GM12874 (cell line): ENCODE measurements around the gene WDR75.

Experiments used
- TF ChIP-seq, protein P1 (sequence below): IDR thresholded peaks from 2 replicates; pipeline ENCODE4 v1.5.1; 2011; ENCODE audit warnings: low read depth, mild to moderate bottlenecking, control low read depth, low read length, moderate library complexity; ENCODE audit not compliant: insufficient read depth

Gene WDR75

DNA sequence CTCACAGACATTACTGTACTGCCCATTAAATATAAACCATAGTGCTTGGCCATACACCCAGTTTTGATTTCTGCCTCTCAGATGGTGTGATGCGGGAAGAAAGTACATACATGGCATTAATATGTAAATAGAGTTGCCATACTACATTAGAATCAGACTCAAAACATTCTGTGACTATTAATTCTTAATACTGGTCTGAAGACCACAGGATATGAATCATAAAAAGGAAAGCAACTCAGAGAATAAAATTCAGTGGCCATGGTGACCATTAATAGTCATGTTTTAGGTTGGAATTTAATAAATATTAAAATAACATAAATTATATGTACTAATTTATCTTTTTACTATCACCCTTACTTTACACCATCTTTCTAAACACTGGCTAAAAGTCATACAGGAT lies 33.0 kb upstream of the WDR75 start:
- TF ChIP-seq, protein P1, sequence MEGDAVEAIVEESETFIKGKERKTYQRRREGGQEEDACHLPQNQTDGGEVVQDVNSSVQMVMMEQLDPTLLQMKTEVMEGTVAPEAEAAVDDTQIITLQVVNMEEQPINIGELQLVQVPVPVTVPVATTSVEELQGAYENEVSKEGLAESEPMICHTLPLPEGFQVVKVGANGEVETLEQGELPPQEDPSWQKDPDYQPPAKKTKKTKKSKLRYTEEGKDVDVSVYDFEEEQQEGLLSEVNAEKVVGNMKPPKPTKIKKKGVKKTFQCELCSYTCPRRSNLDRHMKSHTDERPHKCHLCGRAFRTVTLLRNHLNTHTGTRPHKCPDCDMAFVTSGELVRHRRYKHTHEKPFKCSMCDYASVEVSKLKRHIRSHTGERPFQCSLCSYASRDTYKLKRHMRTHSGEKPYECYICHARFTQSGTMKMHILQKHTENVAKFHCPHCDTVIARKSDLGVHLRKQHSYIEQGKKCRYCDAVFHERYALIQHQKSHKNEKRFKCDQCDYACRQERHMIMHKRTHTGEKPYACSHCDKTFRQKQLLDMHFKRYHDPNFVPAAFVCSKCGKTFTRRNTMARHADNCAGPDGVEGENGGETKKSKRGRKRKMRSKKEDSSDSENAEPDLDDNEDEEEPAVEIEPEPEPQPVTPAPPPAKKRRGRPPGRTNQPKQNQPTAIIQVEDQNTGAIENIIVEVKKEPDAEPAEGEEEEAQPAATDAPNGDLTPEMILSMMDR, result no peak

- TF ChIP-seq, protein P1, result no peak
Measured at GRCh38 chr2:189409131-189409530, 32.1 kb upstream of the WDR75 start.

DNA sequence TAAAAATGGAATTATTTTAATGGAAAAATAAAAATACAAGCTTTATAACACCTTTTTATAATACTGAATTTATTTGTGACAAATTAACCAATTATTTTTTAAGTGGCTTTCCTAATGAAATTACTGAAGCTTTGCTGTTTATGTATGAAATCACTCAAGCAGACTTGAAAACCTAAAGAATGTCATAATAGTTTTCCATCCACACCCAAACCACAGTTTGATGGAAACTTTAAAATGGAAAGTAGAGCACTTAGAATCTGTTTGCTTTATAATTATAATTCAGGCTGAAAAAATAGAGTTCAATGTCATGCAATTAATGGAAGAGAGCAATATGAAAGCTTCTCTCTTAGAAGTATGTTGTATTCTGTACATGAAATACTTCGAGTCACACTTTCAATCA lies 31.6 kb upstream of the WDR75 start:
- TF ChIP-seq, protein P1, result no peak

DNA sequence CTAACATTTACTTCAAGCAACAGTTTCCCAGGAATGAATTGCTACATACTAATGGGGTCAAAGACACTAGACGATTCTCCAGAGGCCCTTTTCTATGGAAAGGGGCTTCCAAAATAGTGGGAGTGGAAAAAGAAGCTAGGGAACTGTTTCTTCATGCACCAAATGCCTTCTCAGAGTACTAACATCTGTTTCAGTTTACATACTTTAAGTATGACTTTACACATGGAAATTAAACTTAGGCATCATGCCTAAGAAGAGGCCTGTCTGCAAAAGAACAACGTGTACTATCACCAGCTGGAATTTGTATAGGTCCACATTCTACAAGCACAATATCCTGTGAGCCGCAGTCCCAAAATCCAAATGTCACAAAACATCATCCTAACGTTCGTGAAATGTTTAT lies 29.4 kb upstream of the WDR75 start:
- TF ChIP-seq, protein P1, result no peak

DNA sequence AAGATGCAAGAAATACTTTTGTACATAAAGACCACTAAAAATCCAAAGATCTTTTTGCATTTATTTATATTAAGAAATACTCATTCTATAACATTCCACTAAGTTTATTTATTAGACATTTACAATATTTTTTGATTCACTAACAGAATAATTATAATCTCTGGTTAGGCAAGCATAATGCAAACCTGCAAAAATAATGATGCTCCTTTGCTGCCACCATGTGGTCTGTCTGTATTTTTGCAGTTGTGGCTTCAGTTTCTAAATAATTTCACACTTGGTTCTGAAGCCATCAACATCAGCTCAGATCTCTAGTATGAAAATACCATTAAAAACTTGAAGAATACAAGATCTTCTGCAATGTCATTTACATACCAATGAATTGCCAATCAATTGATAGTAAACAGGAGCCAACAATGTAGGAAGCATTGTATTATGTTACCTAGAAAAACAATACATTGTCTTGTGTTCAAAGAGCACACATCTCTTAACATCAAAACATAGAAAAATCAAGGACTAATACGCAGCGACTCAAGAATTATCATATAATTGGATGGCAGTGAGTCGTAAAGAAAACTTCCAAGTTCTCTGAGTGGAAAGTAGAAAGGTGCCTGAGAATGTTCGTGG lies 28.8 kb upstream of the WDR75 start:
- TF ChIP-seq, protein P1, result peak; percentile 27; the same call in 1 of the 2 replicates

- TF ChIP-seq, protein P1, result no peak
Measured at GRCh38 chr2:189413249-189413648, 28.0 kb upstream of the WDR75 start.

DNA sequence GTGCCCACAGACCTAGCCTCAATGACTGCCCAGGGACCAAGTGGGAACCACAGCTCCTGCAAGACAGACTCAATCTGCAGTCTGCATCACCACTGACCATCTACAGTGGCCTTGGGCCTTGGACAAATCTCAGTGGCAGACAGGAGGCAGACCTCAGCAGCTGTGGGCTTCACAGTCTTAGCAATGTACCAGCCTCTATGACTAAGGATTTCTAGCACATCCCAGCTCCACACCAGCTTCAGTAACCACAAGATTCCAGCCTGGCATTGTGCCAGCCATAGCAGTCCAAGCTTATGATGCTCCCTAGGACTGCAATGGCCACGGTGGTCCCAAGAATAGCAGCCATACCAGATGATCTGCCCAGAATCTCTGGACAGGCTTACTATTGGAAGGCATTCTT lies 19.6 kb upstream of the WDR75 start:
- TF ChIP-seq, protein P1, result no peak
